NCI-H345 treated with DMSO at 0.1 percent for 48 hours (cell line): Measurements from ENCODE around the gene ITGA2B.

Source experiments
- DNase-seq: peaks from one replicate; lab custom pipeline; 2025; ENCODE audit not compliant: unreplicated experiment; lab: John Stamatoyannopoulos, UW

ITGA2B gene

DNA sequence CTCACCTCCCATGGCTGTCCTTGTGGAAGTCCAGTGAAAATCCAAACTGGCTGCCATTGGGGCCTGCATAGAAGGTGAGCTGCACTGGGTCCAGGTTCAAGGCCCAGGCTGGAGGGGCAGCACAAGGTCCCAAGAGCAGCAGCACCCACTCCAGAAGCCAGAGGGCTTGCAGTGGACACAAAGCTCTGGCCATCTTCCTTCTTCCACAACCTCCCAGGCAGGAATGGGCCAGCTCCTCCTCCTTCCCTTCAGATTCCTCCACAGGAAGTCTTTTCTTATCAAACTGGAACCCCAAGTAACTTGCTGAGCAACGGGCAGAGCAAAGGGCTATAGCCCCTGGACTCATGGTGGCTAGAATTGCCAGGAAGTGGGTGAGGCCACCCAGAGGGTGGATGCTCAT lies at the start of gene ITGA2B:
Gene ITGA2B, minus strand, starts transcription at position 369 of the 400 bp plus-strand sequence. Its CDS starts 176 bp downstream, at position 193.
- DNase-seq, result no peak

DNA sequence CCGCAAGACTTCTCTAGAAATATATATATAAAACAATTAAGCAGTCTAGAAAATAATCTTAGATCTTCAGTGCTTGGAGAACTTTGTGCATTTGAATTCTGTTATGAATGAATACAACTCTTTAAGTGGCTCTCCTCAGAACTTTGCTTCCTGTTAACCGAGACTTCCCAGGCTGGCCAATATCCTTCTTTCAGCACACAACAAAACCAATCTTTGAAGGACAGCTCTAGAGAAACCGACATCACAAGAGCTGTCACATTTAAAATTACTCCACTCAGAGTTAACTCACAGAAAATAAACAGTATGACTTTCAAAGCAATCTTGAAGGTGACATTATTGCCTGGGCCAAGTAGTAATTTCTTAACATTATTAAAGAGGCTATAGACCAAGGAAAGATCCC lies 49.7 kb upstream of the ITGA2B start:
- no peak for DNase-seq

DNA sequence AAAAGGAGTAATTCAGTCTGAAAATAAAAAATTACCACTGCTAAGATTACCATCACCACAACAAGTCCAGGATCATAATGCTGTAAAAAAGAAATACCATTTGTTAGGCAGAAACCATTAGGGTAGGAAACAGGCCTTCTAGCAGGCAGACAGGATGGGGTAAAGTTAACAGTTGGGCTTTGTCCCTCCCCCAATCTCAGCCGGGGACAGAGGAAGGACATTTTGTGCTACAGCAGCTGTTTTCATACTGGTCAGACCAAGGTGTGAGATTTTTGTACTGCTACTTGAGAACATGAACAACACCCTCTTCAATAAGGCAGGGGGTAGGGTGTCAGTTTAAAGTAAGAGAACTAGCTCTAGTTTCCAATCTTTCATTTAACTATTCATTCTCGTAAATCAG lies 49.2 kb upstream of the ITGA2B start:
- DNase-seq, result no peak

DNA sequence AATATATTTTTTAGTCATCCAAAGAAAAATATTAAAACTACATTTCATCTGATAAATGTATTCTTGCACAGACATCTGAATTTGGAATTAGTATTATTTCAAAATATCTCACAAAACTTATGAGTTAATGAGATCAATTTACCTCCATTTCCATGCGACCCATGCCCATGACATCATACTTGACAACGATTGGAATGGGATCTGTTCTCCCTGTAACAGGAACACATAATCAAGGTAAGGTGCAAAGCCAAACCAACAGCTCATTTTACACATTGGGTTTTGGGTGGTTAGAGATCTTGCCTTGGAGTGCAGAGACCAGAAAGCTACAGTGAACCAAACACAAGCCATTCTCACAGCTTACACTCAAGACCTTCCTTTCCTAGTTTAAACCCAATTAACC lies 46.9 kb upstream of the ITGA2B start:
- DNase-seq, result no peak

DNA sequence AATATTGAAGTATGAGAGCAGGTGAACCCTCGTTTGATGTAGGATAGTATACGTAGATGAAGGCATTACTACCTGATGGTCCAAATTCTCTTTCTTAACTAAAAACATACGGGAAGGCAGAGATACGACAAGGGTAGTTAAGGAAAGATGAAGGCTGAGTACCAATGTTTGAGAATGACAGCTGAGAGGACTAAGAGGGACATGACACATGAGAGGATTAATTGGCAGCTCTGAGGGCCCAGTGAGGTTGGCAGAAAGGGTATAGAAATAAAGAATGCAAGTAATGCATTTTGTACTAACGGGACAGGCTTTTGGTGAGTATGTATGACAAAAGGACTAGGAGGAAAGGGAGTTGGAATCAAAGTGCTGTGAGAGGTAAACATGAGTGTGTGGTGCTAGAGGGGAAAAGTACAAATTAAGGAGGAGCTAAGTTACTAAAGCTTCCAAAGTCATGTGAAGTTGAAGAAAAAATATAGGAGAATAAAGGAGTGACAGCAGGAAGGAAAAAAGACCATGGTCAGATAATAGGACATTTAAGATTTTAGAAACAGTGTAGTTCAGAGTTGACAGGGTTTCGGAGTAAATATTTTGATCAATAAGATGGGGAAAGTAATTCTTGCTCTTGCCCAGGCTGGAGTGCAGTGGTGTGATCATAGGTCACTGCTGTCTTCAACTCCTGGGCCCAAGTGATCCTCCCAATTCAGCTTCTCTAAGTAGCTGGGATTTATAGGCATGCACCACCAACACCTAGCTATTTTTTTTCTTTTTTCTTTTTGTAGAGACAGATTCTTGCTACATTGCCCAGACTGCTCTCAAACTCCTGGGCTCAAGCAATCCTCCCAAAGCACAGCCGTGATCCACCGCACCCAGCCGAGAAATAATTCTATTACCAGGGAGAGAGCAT lies 43.1 kb upstream of the ITGA2B start:
- DNase-seq, result no peak

DNA sequence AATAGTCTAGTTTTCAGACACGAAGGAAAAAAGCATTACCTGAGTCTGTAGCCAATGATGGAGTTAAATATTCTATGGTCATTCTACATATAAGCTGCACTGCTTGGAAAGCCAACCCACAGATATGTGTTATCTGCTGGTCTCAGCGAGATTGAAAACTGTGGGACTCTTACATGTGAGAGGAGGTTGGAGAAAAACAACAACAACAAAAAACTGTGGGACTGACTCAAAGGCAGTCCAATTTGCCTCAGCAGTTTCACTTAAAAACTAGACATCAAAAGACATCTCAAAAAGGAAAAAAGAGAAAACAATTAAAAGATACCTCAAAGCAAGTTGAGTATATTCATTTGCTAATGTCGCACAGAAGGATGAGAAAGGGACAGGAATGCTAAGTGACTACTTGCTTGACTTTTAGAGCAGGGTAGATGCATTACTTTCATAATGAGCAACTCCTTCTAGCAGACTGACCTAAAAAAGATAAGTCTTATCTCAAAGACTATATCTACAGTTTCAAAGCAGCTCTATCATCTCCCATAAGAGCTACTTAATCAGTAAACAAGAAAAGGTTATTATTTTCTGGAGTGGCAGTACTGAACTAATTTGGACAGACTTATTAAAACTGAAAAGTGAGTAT lies 35.5 kb upstream of the ITGA2B start:
- DNase-seq, result no peak

DNA sequence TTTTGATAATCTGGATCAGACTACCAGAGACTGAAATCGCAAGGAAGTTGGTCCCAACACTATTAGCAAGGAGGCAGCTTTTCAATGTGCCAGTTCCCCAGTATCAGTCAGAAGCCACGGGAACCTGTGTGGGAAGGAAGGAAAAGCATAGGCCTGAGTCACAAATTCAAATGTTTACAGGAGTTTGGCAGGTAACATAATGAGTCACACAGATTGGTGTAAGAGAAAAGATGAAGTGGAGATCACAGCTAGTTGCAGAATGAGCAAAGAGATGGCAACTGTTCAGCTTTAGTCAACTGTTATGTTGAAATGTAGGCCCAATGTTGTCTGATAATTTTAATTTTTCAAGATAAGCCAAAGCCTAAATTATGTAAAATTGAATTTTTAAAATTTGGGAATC lies 28.1 kb upstream of the ITGA2B start:
- no peak for DNase-seq

DNA sequence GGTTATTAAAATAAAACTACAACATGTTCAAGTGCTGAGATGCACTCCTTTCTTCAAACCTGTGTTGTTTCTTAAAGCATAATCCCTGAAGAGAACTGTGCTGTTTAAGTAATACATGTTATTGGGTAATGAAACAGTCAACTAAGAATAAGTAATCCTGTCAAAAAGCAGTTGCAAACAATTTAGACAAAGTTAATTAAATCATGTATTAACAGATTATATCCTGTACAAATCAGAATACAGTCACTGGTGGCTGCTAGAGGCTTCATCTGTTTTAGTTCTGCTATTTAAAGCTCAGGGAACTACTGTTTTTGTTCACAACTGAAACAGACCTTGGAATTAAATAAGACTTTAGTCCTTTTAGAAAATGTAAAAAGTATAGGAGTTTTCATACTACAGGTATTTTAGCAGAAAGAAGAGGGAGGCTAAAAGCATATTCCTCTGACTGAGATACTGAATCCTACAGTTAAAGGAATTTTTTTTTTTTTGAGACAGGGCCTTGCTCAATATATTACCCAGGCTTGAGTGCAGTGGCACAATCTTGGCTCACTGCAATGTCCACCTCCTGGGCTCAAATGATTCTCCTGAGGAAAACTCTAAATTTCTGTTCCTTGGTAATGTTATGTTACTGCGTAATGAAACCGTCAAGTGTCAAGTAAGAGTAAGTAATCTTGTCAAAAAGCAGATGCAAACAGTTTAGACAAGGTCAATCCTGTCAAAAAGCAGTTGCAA lies 27.3 kb upstream of the ITGA2B start:
- DNase-seq, result no peak

DNA sequence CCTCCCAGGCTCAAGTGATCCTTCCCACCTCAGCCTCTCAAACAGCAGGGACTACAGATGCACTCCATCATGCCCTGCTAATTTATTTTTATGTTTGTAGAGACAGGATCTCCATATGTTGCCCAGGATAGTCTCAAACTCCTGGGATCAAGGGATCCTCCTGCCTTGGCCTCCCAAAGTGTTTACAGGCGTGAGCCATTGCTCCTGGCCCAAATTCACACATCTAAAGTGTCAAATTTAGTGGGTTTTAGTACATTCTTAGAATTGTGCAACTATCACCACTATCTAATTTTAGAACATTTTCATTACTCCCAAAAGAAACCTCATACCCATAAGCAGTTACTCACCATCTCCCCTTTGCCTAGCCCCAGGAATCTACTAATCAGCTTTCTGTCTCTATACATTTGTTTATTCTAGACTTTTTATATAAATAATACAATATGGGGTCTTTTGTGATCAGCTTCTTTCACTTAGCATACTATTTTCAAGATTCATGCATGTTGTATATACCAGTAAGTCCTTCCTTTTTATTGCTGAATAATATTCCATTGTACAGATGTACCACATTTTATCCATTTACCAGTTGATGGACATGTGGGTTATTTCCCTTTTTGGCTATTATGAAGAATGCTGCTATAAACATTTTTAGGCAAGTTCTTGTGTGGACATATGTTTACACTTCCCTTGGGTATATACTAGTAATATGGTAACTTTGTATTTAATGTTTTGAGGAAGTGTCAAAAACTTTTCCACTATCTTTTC lies 25.1 kb upstream of the ITGA2B start:
- DNase-seq, result no peak

DNA sequence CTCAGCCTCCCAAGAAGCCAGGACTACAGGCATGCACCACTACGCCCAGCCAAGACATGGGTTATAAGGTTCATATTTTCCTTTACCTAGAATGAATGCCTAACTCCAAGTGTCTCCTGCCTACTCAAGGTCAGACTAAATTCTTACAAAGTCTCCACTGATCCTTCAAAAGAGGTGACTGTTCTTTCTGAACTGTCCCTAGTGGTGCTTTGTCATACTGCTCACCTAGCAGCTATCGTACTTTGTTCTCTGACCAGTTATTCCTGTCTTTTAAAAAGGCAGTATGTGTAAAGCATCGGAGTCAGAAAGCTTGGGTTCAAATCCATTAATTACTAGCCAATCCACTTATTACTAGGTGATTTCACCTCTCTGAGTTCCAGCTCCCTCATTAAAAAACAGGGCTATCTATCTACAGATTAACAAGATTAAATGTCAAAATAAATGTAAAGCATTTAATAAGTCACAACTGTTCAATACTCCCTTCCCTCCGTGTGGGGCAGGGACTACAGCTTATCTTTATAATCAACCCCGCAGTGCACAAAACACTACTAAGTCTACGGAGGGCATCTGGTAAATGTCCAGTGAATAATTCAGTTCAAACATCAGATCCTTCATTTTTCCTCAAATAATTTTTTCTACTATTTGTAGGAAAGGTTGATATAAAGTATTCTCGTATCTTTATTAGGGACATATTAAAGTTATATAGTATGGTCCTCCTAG lies 20.0 kb upstream of the ITGA2B start:
- no peak for DNase-seq

DNA sequence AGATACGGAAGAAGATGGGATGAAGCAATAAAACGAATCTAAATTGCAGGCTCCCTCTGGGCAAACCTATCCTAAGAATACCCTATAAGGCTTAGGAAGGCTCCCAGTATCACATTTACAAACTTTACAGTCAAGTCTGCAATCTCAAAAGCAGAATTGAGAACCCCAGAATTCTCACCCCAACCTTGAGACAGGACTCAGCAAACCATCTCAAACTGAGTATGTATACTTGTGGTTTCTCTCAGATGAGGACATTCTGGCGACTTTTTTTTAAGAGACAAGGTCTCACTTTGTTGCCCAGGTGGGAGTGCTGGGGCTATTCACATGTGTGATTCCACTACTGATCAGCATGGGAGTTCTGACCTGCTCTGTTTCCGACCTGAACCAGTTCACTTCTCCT lies 19.3 kb upstream of the ITGA2B start:
- no peak for DNase-seq

DNA sequence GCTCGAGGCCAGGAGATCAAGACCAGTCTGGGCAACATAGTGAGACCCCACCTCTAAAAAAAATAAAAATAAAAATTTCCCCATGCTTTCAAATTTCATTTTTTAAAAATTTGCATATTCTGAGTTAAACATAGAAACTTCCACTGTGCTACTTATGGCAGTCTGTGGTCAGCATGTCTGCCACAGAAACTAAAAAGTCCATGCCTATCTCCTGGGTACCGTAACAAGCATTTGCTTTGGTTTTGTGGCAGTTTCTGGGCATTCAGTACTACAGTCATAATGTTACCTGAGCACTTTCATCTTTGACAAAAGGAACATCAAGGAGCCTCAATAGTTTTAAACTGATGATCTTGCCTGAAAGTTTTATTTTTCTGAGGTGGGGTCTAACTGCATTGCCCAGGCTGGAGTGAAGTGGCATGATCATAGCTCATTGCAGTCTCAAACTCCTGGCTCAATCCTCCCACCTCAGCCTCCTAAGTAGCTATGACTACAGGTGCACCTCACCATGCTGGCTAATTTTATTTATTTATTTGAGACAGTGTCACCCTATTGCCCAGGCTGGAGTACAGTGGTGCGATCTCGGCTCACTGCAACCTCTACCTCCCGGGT lies 13.2 kb upstream of the ITGA2B start:
- DNase-seq, result no peak

DNA sequence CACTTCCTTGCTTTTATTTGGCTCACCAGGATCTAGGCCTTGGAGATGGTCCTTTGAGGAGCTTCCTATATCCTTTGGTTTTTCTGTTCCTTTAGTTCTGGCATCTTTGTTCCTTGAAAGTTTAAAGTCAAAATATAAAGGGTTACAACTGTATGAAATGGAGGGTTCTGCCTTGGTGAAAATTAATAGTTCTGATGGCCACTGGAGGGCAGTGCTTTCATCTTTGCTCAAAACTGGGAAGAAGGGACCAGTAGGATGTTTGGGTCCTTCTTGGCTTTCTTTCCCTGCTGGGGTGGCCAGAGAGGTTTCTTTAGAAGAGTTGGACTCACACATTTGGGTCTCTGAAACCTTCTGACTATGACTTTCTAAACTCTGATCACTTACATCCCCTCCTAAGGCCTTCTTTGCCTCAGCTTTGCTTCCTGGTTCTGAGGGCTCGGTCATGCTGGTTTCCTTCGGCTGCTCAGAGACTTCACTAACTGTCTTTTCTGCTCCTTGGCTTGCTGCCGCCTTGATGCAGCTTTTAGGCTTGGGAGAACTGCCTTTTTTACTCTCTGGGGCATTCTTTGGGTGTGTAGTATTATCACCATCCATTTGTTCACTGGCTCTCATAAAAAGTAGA lies 10.9 kb upstream of the ITGA2B start:
- no peak for DNase-seq

DNA sequence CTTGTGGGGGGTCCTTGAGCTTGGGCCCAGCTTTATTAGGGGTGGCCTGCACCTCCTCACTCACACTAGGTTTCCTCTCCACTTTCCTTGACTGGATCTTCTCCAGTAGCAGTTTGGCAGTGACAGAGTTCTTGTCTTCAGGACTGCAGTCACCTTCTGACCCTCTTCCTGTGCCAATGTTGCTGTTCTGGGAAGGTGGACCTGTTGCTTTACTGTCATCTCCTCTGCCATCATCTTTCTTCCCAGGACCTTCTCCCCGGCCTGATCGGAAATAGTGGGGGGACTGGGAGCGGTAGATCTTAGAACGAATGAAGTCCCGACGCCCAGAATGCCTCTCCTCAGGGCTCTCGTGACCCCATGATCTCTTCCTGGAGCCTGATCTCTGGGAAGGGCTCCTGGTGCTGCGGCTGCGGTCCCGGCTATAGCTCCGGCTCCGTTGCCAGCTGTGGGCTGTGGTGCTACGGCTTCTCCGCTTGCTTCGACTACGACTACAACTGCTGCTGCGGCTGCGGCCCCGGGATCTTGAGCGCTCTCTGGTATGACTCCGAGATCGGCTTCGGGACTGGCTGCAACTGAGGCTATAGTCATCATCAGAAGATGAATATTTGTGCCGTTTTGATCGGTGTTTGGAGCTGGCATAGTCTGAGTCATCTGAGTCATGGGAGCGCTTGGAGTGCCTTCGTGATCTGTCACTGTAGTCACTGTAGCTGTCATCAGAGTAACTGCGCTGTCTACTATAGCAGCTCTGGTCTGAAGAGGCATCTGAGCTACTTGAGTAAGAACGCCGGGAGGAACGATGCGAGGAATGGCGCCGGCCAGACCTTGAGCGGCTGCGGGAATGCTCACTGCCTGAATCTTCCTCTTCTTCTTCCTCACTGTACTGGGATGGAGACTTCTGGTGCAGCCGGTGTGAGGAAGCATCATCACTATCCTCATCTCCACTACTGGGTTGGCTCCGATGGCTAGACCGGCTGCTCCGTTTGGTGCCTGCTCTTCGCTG lies 9.5 kb upstream of the ITGA2B start:
- DNase-seq, result no peak

DNA sequence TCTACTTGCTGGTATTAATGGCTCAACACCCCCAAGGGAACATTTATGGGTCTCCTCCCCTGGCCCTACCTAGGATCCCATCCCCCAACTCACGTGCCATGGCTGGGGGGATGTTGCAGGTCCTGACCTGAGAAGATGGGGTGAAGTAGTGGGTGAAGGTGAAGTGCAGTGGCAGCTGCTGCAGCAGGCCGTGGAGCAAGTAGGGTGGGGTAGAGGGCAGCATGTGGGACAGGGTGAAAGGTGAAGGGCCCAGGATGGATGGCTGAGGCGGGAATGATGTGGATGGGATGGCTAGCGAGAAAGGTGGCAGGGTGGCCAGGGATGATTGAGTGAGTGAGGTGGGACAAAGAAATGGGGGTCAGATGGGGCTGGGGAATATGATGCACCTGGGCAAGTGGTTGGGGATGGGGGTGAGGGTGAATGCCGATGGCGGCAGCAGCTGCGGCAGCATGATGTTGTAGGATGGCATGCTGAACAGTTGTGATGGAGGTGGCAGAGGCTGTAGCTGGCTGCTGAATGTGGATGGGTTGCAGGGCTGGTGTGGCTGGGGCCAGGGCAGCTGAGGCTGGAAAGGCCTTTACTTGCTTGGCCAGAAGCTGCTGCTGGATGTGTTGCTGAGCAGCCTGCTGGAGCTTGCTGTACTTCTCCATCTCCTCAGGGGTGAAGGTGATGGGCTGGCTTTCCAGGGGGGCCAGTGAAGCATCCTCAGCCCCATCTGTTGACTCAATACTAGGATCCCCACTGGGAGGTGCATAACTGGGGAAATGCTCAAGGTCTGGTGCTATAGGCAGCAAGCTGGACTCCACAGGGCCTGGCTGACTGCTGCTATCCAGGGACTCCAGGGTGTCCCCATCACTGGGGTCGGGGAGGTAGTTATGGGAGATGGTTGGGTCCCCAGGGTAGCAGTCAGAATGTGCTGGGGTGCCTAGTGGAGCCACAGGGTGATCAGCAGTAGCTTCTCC lies 8.3 kb upstream of the ITGA2B start:
- no peak for DNase-seq

DNA sequence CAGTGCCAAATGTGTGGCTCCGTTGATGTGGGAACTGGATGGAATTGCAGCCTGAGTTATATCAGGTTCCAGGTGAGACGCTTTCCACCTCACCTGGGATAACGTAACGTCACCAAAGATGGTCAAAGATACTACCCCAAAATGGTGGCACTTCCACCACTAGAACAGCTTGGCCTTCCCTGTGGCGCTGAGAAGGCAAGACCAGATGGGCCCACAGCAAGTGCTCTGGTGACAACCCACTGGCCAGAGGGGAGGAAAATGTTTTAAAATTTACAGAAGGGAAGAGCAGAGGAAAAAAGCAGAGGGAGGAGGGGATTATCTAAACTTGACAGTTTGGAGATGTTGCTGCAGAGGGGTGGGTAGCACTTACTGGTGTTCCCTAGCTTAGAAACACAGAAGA lies 7.5 kb upstream of the ITGA2B start:
- no peak for DNase-seq

DNA sequence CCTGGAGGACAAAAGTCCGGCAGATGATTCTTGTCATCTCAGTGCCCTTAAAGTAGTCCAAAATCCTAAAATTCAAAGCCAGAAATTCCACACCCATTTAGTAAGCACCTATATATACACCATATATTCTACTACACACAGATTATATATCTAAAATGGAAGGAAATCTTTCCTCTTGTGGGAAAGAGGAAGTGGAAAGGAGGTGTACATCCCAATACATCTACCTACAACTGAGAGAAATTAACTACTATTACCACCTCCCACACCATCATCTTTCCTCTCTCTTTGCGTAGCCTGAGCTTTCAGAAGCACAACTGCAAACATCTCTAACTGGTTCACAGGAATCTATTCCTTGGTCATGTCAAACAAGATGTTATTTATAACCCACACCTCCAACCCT lies 5.4 kb upstream of the ITGA2B start:
- DNase-seq, result no peak
